ENCODE measurements around the gene RBP5.
"Not testable (repeated sequence)": the region's sequence is repeated elsewhere in the genome, so short reads cannot be mapped to it uniquely, and the experiment has no call there.

The RBP5 gene

DNA sequence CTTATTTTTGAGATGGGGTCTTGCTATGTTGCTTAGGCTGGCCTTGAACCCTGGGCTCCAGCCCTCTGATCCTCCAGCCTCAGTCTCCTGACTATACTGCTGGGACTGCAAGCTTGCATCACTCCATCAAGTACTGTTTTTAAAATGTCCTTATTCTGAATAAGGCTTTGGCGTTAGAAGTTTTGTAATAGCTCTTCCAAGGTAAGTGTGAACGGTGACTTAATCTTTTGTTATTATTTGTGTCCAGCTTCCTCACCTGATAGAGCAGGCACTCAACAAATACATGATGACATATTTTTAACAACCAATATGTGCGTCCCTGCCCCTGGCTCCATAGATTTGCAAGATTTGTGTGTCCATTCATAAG lies 21.1 kb downstream of the RBP5 start:
- H3K36me3 Mint-ChIP-seq (ENCODE audit: low read depth) = peaks cover 39% of the 10 kb centered on the region
- TF ChIP-seq, protein P1, sequence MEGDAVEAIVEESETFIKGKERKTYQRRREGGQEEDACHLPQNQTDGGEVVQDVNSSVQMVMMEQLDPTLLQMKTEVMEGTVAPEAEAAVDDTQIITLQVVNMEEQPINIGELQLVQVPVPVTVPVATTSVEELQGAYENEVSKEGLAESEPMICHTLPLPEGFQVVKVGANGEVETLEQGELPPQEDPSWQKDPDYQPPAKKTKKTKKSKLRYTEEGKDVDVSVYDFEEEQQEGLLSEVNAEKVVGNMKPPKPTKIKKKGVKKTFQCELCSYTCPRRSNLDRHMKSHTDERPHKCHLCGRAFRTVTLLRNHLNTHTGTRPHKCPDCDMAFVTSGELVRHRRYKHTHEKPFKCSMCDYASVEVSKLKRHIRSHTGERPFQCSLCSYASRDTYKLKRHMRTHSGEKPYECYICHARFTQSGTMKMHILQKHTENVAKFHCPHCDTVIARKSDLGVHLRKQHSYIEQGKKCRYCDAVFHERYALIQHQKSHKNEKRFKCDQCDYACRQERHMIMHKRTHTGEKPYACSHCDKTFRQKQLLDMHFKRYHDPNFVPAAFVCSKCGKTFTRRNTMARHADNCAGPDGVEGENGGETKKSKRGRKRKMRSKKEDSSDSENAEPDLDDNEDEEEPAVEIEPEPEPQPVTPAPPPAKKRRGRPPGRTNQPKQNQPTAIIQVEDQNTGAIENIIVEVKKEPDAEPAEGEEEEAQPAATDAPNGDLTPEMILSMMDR (IDR thresholded peaks at IDR 0.05) = no peak
- H3K4me1 Mint-ChIP-seq = peaks cover 20% of the 10 kb centered on the region
- peaks cover 3% of the 10 kb centered on the region for H3K27me3 Mint-ChIP-seq (ENCODE audit: low read depth, poor library complexity)
- H3K9me3 Mint-ChIP-seq = peaks cover 23% of the 10 kb centered on the region
- H3K4me3 Mint-ChIP-seq = peak overlapping the region; percentile 89
- peak overlapping the region; percentile 97 for H3K27ac Mint-ChIP-seq
- DNase-seq = no peak

DNA sequence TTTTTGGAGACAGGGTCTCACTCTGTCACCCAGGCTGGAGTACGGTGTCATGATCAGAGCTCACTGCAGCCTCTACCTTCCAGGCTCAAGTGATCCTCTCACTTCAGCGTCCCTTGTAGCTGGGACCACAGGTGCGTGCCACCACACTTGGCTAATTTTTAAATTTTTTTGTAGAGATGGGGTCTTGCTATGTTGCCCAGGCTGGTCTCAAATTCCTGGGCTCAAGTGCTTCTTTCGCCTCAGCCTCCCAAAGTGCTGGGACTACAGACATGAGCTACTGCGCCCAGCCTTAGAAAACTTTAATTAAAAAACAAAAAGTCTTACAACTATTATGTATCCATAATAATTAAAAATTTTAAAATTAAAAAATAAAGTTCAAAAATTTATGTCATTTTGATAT lies 21.5 kb downstream of the RBP5 start:
- DNase-seq; H3K27me3 Mint-ChIP-seq (ENCODE audit: low read depth, poor library complexity); H3K27ac Mint-ChIP-seq: not testable (repeated sequence)
- Mint-ChIP-seq H3K4me3 (peak overlapping the region; percentile 56), H3K36me3 (ENCODE audit: low read depth) (peaks cover 43% of the 10 kb centered on the region), H3K4me1 (peaks cover 24% of the 10 kb centered on the region), H3K9me3 (peaks cover 23% of the 10 kb centered on the region)

DNA sequence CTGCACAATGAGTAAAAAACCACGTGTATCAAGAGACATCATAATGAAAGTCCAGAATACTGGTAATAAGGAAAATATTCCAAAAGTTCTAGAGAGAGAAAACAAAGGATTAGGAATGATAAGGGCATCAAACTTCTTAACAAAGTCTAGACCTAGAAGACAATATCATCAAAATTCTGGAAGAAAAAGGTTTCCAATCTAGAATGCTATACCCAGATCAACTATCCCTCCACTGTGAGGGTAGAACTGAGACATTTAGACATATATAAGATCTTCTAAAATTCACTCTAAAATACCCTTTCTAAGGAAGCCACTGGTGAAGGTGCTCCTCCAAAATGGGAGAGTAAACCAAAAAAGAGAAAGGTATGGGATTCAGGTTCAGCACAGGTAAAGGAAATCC lies 22.6 kb downstream of the RBP5 start:
- Mint-ChIP-seq H3K36me3 (ENCODE audit: low read depth) (peaks cover 44% of the 10 kb centered on the region), H3K4me1 (peaks cover 28% of the 10 kb centered on the region), H3K27ac (no peak overlapping the region), H3K9me3 (peaks cover 23% of the 10 kb centered on the region), H3K4me3 (peak overlapping the region; percentile 56), H3K27me3 (ENCODE audit: low read depth, poor library complexity) (peaks cover 3% of the 10 kb centered on the region)
- TF ChIP-seq, protein P1 (IDR thresholded peaks at IDR 0.05) = no peak
- no peak for DNase-seq

DNA sequence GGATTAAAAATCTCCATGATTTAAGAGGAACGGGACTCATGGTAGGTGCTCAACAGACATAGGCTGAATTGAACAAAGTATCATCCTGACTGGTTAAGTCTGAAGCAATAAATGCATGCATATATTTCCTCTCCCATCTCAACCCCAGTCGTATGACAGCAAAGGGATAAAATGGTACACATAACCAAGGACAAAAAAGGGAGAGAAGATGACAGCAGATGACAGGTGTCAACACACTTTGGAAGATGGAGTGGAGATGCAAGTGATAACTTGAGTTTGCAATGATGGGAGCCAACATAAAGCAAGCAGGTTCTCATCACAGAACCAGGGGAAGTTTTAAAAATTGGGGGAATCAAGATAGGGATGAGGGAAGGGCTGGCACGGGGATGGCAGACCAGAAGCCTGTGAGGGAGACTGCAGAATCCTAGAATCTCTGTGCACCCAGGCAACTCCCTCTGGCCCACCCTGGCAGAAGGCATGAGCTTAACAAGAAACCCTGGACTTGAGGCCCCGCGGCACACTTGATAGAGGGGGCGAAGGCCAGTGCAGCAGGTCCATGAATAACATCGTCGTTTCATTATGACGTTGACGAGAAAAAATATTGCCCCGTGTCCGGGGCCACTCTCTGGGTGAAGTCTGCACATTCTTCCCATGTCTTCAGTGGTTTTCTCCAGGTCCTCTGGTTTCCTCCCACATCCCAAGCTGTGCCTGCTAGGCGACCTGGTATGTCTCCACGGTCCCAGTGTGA lies 24.7 kb downstream of the RBP5 start:
- no peak overlapping the region for H3K4me3 Mint-ChIP-seq
- peaks cover 51% of the 10 kb centered on the region for H3K36me3 Mint-ChIP-seq (ENCODE audit: low read depth)
- H3K4me1 Mint-ChIP-seq = peaks cover 21% of the 10 kb centered on the region
- H3K27me3 Mint-ChIP-seq (ENCODE audit: low read depth, poor library complexity) = no peaks in the 10 kb centered on the region
- TF ChIP-seq, protein P1 (IDR thresholded peaks at IDR 0.05) = no peak
- no peak overlapping the region for H3K27ac Mint-ChIP-seq
- peaks cover 23% of the 10 kb centered on the region for H3K9me3 Mint-ChIP-seq
- no peak for DNase-seq

DNA sequence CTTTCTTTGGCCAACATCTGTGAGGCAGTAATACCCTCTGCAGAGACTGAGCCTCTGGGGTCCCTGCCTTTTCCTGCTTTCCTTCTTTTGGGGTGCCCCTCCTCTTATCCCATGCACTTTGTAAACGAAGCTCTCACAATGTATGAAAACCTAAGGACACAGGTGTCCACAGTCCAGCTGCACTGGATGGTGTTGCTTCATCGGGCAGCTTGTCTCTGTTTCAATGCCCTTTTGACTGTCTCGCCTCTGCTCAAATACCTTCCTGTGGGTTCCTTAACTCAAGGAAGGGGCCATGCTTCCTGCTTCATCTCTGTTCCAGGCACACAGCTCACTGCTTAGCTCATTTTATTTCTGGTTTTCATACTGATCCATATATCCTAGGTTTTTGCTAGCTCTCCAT lies 26.1 kb downstream of the RBP5 start:
- H3K27me3 Mint-ChIP-seq (ENCODE audit: low read depth, poor library complexity) = no peaks in the 10 kb centered on the region
- H3K4me1 Mint-ChIP-seq = peaks cover 17% of the 10 kb centered on the region
- H3K36me3 Mint-ChIP-seq (ENCODE audit: low read depth) = peaks cover 59% of the 10 kb centered on the region
- no peak for DNase-seq
- H3K9me3 Mint-ChIP-seq = peaks cover 17% of the 10 kb centered on the region
- no peak overlapping the region for H3K4me3 Mint-ChIP-seq
- TF ChIP-seq, protein P1 (IDR thresholded peaks at IDR 0.05) = no peak
- H3K27ac Mint-ChIP-seq = no peak overlapping the region

DNA sequence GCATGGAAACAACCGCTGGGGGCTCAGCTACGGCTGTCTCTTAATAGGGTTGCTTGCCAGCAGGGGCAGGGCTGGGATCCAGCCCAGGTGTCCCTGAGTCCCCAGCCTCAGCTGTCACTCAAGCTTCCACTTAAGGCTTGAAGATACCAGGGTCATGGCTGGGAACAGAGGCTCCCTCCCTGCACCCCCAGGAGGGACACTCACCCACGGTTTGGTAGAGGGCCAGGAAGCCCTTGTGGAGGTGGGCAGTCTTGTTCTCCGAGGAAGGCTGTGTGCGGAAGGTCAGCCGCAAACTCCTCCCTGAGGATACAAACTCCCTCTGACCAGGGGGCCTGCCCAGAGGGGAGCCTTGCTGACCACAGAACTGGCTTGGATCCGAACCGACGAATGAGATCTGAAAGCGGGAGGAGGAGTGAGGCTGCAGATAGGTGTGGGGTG lies 27.0 kb downstream of the RBP5 start:
- Mint-ChIP-seq H3K9me3 (peaks cover 15% of the 10 kb centered on the region), H3K27me3 (ENCODE audit: low read depth, poor library complexity) (no peaks in the 10 kb centered on the region), H3K4me3 (no peak overlapping the region), H3K36me3 (ENCODE audit: low read depth) (peaks cover 56% of the 10 kb centered on the region), H3K4me1 (peaks cover 24% of the 10 kb centered on the region), H3K27ac (no peak overlapping the region)
- DNase-seq = no peak
- TF ChIP-seq, protein P1 (IDR thresholded peaks at IDR 0.05) = no peak
